ENCODE data around the gene MRPS33. TPM values are rescaled to one million over a fixed set of nuclear protein-coding genes. Genes with fewer than 3 reads are reported as not detected.

MRPS33 gene
- total RNA-seq, 1 experiment from 2014 or later = 67.7 TPM

GRCh38 chr7:141001122-141001521 is 13.6 kb downstream of the MRPS33 start:
- no peaks in the 10 kb centered on the region for H3K27me3 ChIP-seq (replicated peaks; ENCODE audit: control insufficient read depth, insufficient read depth, low read length)
- Mint-ChIP-seq H3K4me1 (ENCODE audit: low read depth, unreplicated experiment) (peaks cover 30% of the 10 kb centered on the region), H3K36me3 (ENCODE audit: insufficient read depth, unreplicated experiment) (peaks cover 7% of the 10 kb centered on the region), H3K4me3 (ENCODE audit: unreplicated experiment) (peak overlapping the region; percentile 52), H3K9me3 (ENCODE audit: unreplicated experiment) (no peaks in the 10 kb centered on the region), H3K27me3 (ENCODE audit: insufficient read depth, unreplicated experiment) (no peaks in the 10 kb centered on the region), H3K27ac (ENCODE audit: unreplicated experiment) (peak overlapping the region; percentile 6)
- H3K9me3 ChIP-seq = no peaks in the 10 kb centered on the region
- H3K36me3 ChIP-seq (ENCODE audit: control insufficient read depth, insufficient read depth, low read length) = no peaks in the 10 kb centered on the region
- TF ChIP-seq CTCF (IDR thresholded peaks at IDR 0.05; ENCODE audit: insufficient read depth in 1 of 2, low read depth in 1 of 2, low read length in 1 of 2, severe bottlenecking in 1 of 2, unreplicated experiment in 1 of 2) = no peak
- H3K4me3 ChIP-seq (ENCODE audit: low read depth, low read length) = no peak overlapping the region
- no TSS peak for BruUV-seq (replicated peaks)
- DNase-seq = peak in 1 of 2 experiments; percentile 8
- ChIA-PET POLR2A (interaction anchor here (0.6 to 0.9 kb wide), 3 partner anchors 14 to 274 kb away, joined by 3 read pairs; partner anchors contain the start of genes BRAF and MRPS33), CTCF (interaction anchor here (0.6 to 1.4 kb wide), 5 partner anchors 10 to 190 kb away, joined by 3 to 6 read pairs (median 4); no protein-coding TSS in a partner anchor)
- intact Hi-C loops (cut with micrococcal nuclease; ENCODE audit: unreplicated experiment) = loop anchor here (1.0 to 2.0 kb wide), 2 partner anchors 13 to 24 kb away; partner anchors contain the start of gene MRPS33
- H3K4me1 ChIP-seq = peaks cover 38% of the 10 kb centered on the region

- BruUV-seq (replicated peaks) = no TSS peak
- no peak for TF ChIP-seq CTCF (IDR thresholded peaks at IDR 0.05; ENCODE audit: insufficient read depth in 1 of 2, low read depth in 1 of 2, low read length in 1 of 2, severe bottlenecking in 1 of 2, unreplicated experiment in 1 of 2)
- H3K36me3 Mint-ChIP-seq (ENCODE audit: insufficient read depth, unreplicated experiment) = no peaks in the 10 kb centered on the region
- no peak overlapping the region for H3K4me3 Mint-ChIP-seq (ENCODE audit: unreplicated experiment)
- peaks cover 35% of the 10 kb centered on the region for H3K4me1 ChIP-seq
- H3K27me3 Mint-ChIP-seq (ENCODE audit: insufficient read depth, unreplicated experiment) = no peaks in the 10 kb centered on the region
- peaks cover 28% of the 10 kb centered on the region for H3K4me1 Mint-ChIP-seq (ENCODE audit: low read depth, unreplicated experiment)
- H3K9me3 Mint-ChIP-seq (ENCODE audit: unreplicated experiment) = peaks cover 2% of the 10 kb centered on the region
- ChIA-PET POLR2A (no interaction called here), CTCF (no interaction called here)
- no peak overlapping the region for H3K4me3 ChIP-seq (ENCODE audit: low read depth, low read length)
- H3K36me3 ChIP-seq (ENCODE audit: control insufficient read depth, insufficient read depth, low read length) = no peaks in the 10 kb centered on the region
- H3K9me3 ChIP-seq = no peaks in the 10 kb centered on the region
- H3K27me3 ChIP-seq (replicated peaks; ENCODE audit: control insufficient read depth, insufficient read depth, low read length) = no peaks in the 10 kb centered on the region
- DNase-seq = no peak
- H3K27ac Mint-ChIP-seq (ENCODE audit: unreplicated experiment) = no peak overlapping the region
- intact Hi-C loops (cut with micrococcal nuclease; ENCODE audit: unreplicated experiment) = no loop called here
Measured at GRCh38 chr7:140998715-140999114, 16.0 kb downstream of the MRPS33 start.

- Histone ChIP-seq H3K36me3 (ENCODE audit: control insufficient read depth, insufficient read depth, low read length) (no peaks in the 10 kb centered on the region), H3K27me3 (replicated peaks; ENCODE audit: control insufficient read depth, insufficient read depth, low read length) (no peaks in the 10 kb centered on the region), H3K4me3 (ENCODE audit: low read depth, low read length) (no peak overlapping the region), H3K4me1 (peaks cover 32% of the 10 kb centered on the region), H3K9me3 (no peaks in the 10 kb centered on the region)
- Mint-ChIP-seq H3K4me3 (ENCODE audit: unreplicated experiment) (no peak overlapping the region), H3K4me1 (ENCODE audit: low read depth, unreplicated experiment) (peaks cover 22% of the 10 kb centered on the region), H3K9me3 (ENCODE audit: unreplicated experiment) (peaks cover 14% of the 10 kb centered on the region), H3K27me3 (ENCODE audit: insufficient read depth, unreplicated experiment) (no peaks in the 10 kb centered on the region), H3K27ac (ENCODE audit: unreplicated experiment) (no peak overlapping the region), H3K36me3 (ENCODE audit: insufficient read depth, unreplicated experiment) (no peaks in the 10 kb centered on the region)
- CTCF ChIA-PET = no interaction called here
- DNase-seq = no peak
- no TSS peak for BruUV-seq (replicated peaks)
- intact Hi-C loops (cut with micrococcal nuclease; ENCODE audit: unreplicated experiment) = no loop called here
- POLR2A ChIA-PET = no interaction called here
- no peak for TF ChIP-seq CTCF (IDR thresholded peaks at IDR 0.05; ENCODE audit: insufficient read depth in 1 of 2, low read depth in 1 of 2, low read length in 1 of 2, severe bottlenecking in 1 of 2, unreplicated experiment in 1 of 2)
Measured at GRCh38 chr7:140992422-140992821, 22.3 kb downstream of the MRPS33 start.
